OCI-LY1 (cell line): ENCODE data around the gene DPH5.

Experiments used
- H2AFZ ChIP-seq: fragments of 200-600 bp; sonication (generic), shearing (Covaris generic); 2 replicates; pipeline ENCODE4 v1.6.0; 2014; ENCODE audit warnings: antibody characterized with exemption, mild to moderate bottlenecking, low read length
- H3F3A ChIP-seq: fragments of 200-600 bp; sonication (generic), shearing (Covaris generic); 2 replicates; pipeline ENCODE4 v1.6.0; 2014; ENCODE audit warnings: mild to moderate bottlenecking, antibody characterized with exemption, low read length, moderate library complexity; ENCODE audit not compliant: insufficient read depth
- H3K27ac ChIP-seq: fragments of 200-600 bp; sonication (generic); 2 replicates; pipeline ENCODE4 v1.5.1; 2014; ENCODE audit warnings: low read length, mixed run types, mild to moderate bottlenecking, low read depth; ENCODE audit not compliant: poor library complexity, severe bottlenecking
- H3K27me3 ChIP-seq: fragments of 200-600 bp; sonication (generic); 2 replicates; pipeline ENCODE4 v1.6.0; 2014; ENCODE audit warnings: antibody characterized with exemption, mild to moderate bottlenecking, low read length, moderate library complexity; ENCODE audit not compliant: insufficient read depth
- H3K36me3 ChIP-seq: fragments of 200-600 bp; sonication (generic); 2 replicates; pipeline ENCODE4 v1.6.1; 2014; ENCODE audit warnings: mild to moderate bottlenecking, antibody characterized with exemption, low read length, moderate library complexity, mixed read lengths; ENCODE audit not compliant: insufficient read depth
- H3K4me1 ChIP-seq: fragments of 200-600 bp; sonication (generic); 2 replicates; pipeline ENCODE4 v1.5.1; 2014; ENCODE audit warnings: mild to moderate bottlenecking, low read length, moderate library complexity; ENCODE audit not compliant: insufficient read depth, severe bottlenecking
- H3K4me2 ChIP-seq: fragments of 200-600 bp; sonication (generic), shearing (Covaris generic); 2 replicates; pipeline ENCODE4 v1.6.1; 2014; ENCODE audit warnings: low read length
- H3K4me3 ChIP-seq: fragments of 200-600 bp; sonication (generic); 2 replicates; pipeline ENCODE4 v1.5.1; 2014; ENCODE audit warnings: low read length, low read depth, mild to moderate bottlenecking, mixed read lengths; ENCODE audit not compliant: poor library complexity, severe bottlenecking
- H3K79me2 ChIP-seq: fragments of 200-600 bp; shearing (Covaris generic); 2 replicates; pipeline ENCODE4 v1.6.1; 2016; ENCODE audit warnings: mixed run types, low read length, mixed read lengths; ENCODE audit not compliant: insufficient read depth
- H3K9ac ChIP-seq: fragments of 200-600 bp; sonication (generic), shearing (Covaris generic); 2 replicates; pipeline ENCODE4 v1.6.1; 2014; ENCODE audit warnings: mild to moderate bottlenecking, low read length, mixed read lengths
- H3K9me2 ChIP-seq: fragments of 200-600 bp; sonication (generic), shearing (Covaris generic); 2 replicates; pipeline ENCODE4 v1.6.1; 2014; ENCODE audit warnings: low read depth, mild to moderate bottlenecking, low read length, mixed read lengths
- H3K9me3 ChIP-seq: fragments of 200-600 bp; shearing (Covaris generic); 2 replicates; pipeline ENCODE4 v1.6.1; 2014; ENCODE audit warnings: low read length, mixed read lengths
- H4K20me1 ChIP-seq: fragments of 200-600 bp; sonication (generic), shearing (Covaris generic); 2 replicates; pipeline ENCODE4 v1.6.0; 2016; ENCODE audit warnings: mild to moderate bottlenecking, low read length; ENCODE audit not compliant: insufficient read depth
- EZH2 ChIP-seq: fragments of 200-600 bp; sonication (generic), shearing (Covaris generic); IDR thresholded peaks from 2 replicates; pipeline ENCODE4 v1.8.0; 2017; ENCODE audit warnings: borderline replicate concordance, mixed run types, mild to moderate bottlenecking, antibody characterized with exemption, low read length, moderate library complexity, mixed read lengths
- TF ChIP-seq, protein P1 (sequence below): fragments of 200-600 bp; sonication (generic), shearing (Covaris generic); IDR thresholded peaks from 2 replicates; pipeline ENCODE4 v1.5.1; 2017; ENCODE audit warnings: mild to moderate bottlenecking, antibody characterized with exemption, low read length, moderate library complexity, mixed read lengths

DPH5 gene

DNA sequence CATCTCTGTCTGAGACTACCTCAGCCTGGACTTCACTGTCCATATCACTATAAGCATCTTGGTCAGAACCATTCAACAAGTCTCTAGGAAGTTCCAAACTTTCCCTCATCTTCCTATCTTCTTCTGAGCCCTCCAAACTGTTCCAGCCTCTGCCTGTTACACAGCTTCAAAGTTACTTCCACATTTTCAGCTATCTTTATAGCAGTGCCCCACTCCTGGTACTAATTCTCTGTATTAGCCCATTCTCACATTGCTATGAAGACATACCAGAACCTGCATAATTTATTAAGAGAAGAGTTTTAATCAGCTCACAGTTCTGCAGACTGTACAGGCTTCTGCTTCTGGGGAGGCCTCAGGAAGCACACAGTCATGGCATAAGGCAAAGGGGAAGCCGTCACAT, 15.7 kb upstream of the DPH5 start:
- peaks cover 13% of the 10 kb centered on the region; the same call in 1 of the 2 replicates for H3K9me3 ChIP-seq
- no peaks in the 10 kb centered on the region for H3K9me2 ChIP-seq
- H3K4me2 ChIP-seq: no peak overlapping the region

DNA sequence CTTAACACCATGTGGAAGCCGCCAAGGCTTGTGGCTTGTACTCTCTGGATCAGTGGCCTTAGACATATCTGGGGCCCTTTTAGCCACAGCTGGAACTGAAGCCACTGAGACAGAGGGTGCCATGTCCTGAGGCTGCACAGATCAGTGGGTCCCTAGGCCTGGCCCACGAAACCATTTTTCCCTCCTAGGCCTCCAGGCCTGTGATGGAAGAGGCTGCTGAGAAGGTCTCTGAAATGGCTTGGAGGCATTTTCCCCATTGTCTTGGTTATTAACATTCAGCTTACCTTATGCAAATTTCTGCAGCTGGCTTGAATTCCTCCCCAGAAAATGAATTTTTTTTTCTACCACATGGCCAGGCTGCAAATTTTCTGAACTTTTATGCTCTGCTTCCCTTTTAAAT, 15.1 kb upstream of the DPH5 start:
- H3K79me2 ChIP-seq: no peaks in the 10 kb centered on the region
- TF ChIP-seq EZH2: no peak
- TF ChIP-seq, protein P1, sequence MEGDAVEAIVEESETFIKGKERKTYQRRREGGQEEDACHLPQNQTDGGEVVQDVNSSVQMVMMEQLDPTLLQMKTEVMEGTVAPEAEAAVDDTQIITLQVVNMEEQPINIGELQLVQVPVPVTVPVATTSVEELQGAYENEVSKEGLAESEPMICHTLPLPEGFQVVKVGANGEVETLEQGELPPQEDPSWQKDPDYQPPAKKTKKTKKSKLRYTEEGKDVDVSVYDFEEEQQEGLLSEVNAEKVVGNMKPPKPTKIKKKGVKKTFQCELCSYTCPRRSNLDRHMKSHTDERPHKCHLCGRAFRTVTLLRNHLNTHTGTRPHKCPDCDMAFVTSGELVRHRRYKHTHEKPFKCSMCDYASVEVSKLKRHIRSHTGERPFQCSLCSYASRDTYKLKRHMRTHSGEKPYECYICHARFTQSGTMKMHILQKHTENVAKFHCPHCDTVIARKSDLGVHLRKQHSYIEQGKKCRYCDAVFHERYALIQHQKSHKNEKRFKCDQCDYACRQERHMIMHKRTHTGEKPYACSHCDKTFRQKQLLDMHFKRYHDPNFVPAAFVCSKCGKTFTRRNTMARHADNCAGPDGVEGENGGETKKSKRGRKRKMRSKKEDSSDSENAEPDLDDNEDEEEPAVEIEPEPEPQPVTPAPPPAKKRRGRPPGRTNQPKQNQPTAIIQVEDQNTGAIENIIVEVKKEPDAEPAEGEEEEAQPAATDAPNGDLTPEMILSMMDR: no peak
- H3K9ac ChIP-seq: no peak overlapping the region
- no peak overlapping the region for H2AFZ ChIP-seq
- no peak overlapping the region for H3K4me2 ChIP-seq
- no peaks in the 10 kb centered on the region for H3F3A ChIP-seq
- H3K9me3 ChIP-seq: peaks cover 13% of the 10 kb centered on the region; the same call in 1 of the 2 replicates
- H4K20me1 ChIP-seq: no peaks in the 10 kb centered on the region
- peaks cover 70% of the 10 kb centered on the region for H3K36me3 ChIP-seq
- no peak overlapping the region for H3K27ac ChIP-seq
- no peaks in the 10 kb centered on the region for H3K27me3 ChIP-seq
- no peak overlapping the region for H3K4me3 ChIP-seq
- no peaks in the 10 kb centered on the region for H3K4me1 ChIP-seq
- H3K9me2 ChIP-seq: no peaks in the 10 kb centered on the region

More for the DNA sequence above, 15.7 kb upstream of the DPH5 start:
- Histone ChIP-seq H3K4me1 (no peaks in the 10 kb centered on the region), H3F3A (no peaks in the 10 kb centered on the region), H3K79me2 (no peaks in the 10 kb centered on the region), H3K9ac (no peak overlapping the region), H4K20me1 (no peaks in the 10 kb centered on the region), H3K27me3 (no peaks in the 10 kb centered on the region), H3K36me3 (peaks cover 70% of the 10 kb centered on the region), H3K4me3 (no peak overlapping the region), H3K27ac (no peak overlapping the region), H2AFZ (no peak overlapping the region)
- TF ChIP-seq, protein P1: no peak
- no peak for TF ChIP-seq EZH2

DNA sequence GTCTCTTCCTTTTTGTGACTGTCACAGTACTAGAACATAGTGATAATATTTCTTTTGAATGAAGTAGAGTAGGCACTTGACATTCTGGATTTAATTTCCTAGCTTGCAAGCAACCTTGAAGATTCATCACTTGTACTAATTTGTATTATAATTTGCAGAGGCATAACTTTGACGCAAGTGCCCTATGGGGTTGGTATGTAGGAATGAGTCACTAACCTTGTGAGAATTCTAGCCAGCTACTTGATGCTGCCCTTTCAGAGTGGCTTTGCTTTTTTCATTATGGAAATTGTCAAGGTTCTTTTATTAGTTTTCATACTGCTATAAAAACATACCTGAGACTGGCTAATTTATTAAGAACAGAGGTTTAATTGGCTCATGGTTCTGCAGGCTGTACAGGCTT, 13.7 kb upstream of the DPH5 start:
- H3K27me3 ChIP-seq: no peaks in the 10 kb centered on the region
- H3K9me3 ChIP-seq: peaks cover 13% of the 10 kb centered on the region; the same call in 1 of the 2 replicates
- peaks cover 12% of the 10 kb centered on the region for H3K79me2 ChIP-seq
- no peaks in the 10 kb centered on the region for H3K9me2 ChIP-seq
- TF ChIP-seq, protein P1: no peak
- TF ChIP-seq EZH2: no peak
- H3F3A ChIP-seq: no peaks in the 10 kb centered on the region
- H3K4me3 ChIP-seq: no peak overlapping the region
- no peaks in the 10 kb centered on the region for H3K4me1 ChIP-seq
- no peak overlapping the region for H3K9ac ChIP-seq
- H3K36me3 ChIP-seq: peaks cover 63% of the 10 kb centered on the region
- H3K4me2 ChIP-seq: no peak overlapping the region
- H3K27ac ChIP-seq: no peak overlapping the region
- H4K20me1 ChIP-seq: no peaks in the 10 kb centered on the region
- H2AFZ ChIP-seq: no peak overlapping the region
